Right atrium auricular region (tissue), 2 donors: Measurements from ENCODE around the gene TMPRSS4. TPM values are rescaled to one million over a fixed set of nuclear protein-coding genes. Genes with fewer than 3 reads are reported as not detected.

ENCODE experiments used
- DNase-seq: peaks from one replicate; pipeline ENCODE4 v3.0.0-alpha.2; 2019; ENCODE audit warnings: low spot score
- H3K27ac ChIP-seq, 2 donors: fragments of 200-600 bp; sonication (generic); 1 replicate in 1 of 2; 2 replicates in 1 of 2; pipeline ENCODE4 v1.5.1; 2016 to 2019
- H3K27me3 ChIP-seq, 2 donors: fragments of 200-600 bp; sonication (generic); one replicate each; pipeline versions ENCODE4 v1.5.1 to v1.6.0; 2017 to 2019
- H3K36me3 ChIP-seq: fragments of 200-600 bp; sonication (generic); one replicate; pipeline ENCODE4 v1.5.1; 2016
- H3K4me1 ChIP-seq, 2 donors: fragments of 200-600 bp; sonication (generic); one replicate each; pipeline versions ENCODE4 v1.5.1 to v1.6.0; 2017 to 2019
- H3K4me3 ChIP-seq, 2 donors: fragments of 200-600 bp; sonication (generic); 1 replicate in 1 of 2; 2 replicates in 1 of 2; pipeline ENCODE4 v1.5.1; 2017 to 2019; ENCODE audit warnings: mild to moderate bottlenecking in 1 of 2, moderate library complexity in 1 of 2
- H3K9me3 ChIP-seq, 2 donors: fragments of 200-600 bp; sonication (generic); one replicate each; pipeline ENCODE4 v1.5.1; 2019
- total RNA-seq, 2 donors: library from RNA; depleted of rRNA; stranded (reverse); fragments of >200 nt; gene quantifications; one replicate each; pipeline ENCODE4 v1.1.0, GENCODE V29; 2016
- TF ChIP-seq, protein P1 (sequence below), 2 donors: fragments of 200-600 bp; sonication (generic); IDR thresholded peaks; one replicate each; pipeline ENCODE4 v1.5.1; 2019; ENCODE audit warnings: antibody characterized with exemption in 2 of 2

The TMPRSS4 gene
- total RNA-seq, 2 donors from 2014 or later: not detected

DNA sequence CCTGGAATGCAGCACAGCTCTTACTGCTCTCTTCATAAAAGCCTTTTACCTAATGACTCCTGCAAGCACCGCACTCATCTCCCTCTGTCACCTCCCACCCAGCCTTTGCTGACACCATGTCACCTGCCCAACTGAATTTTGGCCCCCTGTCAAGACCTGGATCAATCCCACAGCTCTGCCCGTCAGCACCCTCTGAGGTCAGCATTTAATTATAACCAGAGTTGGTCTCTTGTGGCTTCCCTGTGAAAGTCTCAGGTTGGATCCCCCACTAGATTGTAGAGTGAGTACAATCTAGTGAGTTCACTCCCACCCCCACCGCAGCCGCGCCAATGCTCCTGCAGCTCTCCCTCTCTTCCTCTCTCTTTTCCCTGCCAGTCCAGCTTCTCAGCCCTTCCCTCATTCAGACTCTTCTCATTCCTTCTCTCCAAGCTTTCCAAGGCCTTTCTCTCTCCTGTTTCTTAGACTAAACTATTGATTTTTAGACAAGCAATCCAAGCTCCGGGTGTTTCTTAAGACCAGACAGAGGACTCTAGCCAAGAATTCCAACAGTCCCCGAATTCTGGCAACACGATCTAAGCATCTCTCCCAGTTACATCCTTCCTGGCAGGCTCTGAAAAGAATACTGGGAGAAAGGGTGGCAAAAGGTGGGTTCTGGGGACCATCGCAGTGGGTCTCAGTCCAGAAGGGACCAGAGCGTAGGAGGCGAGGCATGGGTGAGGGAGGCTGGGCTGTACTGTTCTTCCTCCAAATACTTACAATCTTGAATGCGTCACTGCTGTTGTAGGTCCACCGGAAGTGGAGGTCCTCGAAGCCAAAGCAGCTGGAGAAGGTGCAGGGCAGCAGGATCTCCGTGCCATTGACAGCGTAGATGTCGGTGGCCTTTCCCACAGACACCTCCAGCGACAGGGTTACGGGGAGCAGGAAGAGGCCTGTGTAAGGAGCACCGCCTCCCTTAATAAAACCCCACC lies 67.7 kb downstream of the TMPRSS4 start:
- Histone ChIP-seq H3K4me3 (peak overlapping the region in 1 of 2 donors; percentile 69), H3K27me3 (no peaks in the 10 kb centered on the region), H3K27ac (peak overlapping the region; percentile 25 to 76), H3K36me3 (no peaks in the 10 kb centered on the region), H3K4me1 (peaks cover 0 to 30% of the 10 kb centered on the region in 2 donors), H3K9me3 (no peaks in the 10 kb centered on the region)
- DNase-seq: no peak
- TF ChIP-seq, protein P1, sequence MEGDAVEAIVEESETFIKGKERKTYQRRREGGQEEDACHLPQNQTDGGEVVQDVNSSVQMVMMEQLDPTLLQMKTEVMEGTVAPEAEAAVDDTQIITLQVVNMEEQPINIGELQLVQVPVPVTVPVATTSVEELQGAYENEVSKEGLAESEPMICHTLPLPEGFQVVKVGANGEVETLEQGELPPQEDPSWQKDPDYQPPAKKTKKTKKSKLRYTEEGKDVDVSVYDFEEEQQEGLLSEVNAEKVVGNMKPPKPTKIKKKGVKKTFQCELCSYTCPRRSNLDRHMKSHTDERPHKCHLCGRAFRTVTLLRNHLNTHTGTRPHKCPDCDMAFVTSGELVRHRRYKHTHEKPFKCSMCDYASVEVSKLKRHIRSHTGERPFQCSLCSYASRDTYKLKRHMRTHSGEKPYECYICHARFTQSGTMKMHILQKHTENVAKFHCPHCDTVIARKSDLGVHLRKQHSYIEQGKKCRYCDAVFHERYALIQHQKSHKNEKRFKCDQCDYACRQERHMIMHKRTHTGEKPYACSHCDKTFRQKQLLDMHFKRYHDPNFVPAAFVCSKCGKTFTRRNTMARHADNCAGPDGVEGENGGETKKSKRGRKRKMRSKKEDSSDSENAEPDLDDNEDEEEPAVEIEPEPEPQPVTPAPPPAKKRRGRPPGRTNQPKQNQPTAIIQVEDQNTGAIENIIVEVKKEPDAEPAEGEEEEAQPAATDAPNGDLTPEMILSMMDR (IDR thresholded peaks at IDR 0.05): no peak

DNA sequence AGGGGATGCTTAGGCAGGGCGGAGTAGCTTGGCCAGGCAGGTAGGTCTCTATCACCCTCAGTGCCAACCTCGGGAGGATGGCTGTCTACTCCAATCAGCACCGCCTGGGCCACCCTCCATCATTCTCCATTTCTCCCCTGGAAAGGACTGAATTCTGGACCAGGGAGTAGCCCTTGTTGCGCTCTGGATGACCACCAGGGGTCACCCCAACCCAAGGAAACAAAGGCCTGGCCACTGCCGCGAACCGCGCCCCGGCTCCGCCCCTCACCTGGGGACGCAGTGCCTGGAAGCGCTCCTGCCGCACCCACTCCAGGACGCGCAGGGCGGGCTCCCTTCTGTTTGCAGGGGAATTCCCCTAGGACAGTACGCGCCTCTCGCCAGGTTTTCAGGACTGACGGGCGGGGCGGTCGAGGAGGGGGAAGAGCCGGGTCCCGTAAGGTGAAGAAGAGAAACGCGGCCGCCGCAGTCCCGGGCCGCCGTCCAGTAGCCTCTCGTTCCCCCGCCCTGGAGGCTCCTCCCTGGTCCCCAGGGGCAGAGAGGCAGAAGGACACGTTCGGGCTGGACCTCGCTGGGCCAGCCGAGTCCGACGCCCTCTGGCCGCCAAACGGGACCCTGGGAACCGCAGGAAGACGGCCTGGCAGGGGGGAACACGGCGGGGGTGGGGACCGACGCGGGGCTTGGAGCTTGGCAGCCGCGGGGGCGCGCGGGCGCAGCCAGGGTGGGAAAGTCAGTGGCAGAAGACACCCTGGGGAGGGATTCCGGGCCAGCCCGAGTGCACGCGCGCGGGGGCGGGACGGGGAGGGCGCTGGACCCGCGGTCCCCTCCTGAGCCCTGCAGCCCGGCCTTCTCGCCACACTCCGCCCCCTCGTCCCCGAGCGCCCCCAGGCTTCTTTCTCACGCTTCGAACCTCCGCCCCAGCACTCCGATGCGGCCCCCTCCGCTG lies 68.7 kb downstream of the TMPRSS4 start:
- DNase-seq: peak; percentile 80
- Histone ChIP-seq H3K36me3 (no peaks in the 10 kb centered on the region), H3K27ac (peak overlapping the region; percentile 61 to 76), H3K9me3 (no peaks in the 10 kb centered on the region), H3K4me1 (peaks cover 0 to 30% of the 10 kb centered on the region in 2 donors), H3K27me3 (no peaks in the 10 kb centered on the region), H3K4me3 (peak overlapping the region; percentile 35 to 69)
- TF ChIP-seq, protein P1 (IDR thresholded peaks at IDR 0.05): peak; percentile 75 to 91

DNA sequence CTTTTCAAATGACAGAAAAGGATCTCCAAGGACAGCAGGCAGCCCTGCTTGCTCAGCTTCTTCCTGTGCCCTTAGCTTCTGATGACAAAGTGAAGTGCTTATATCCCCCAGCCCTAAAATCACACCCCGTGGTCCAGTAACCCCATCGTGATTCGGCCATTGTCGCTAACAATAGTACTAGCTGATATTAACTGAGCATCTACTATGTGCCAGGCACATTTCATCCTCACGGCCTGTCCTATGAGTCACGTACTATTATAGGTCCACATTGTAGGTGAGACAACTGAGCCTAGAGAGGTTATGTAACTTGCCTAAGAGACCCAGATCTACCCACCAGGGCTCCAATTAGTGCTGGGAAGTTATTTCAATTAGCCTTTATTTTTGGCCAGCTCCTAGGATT lies 69.7 kb downstream of the TMPRSS4 start:
- no peaks in the 10 kb centered on the region for H3K27me3 ChIP-seq
- TF ChIP-seq, protein P1 (IDR thresholded peaks at IDR 0.05): no peak
- H3K4me1 ChIP-seq: peaks cover 0 to 30% of the 10 kb centered on the region in 2 donors
- no peak for DNase-seq
- peak overlapping the region; percentile 61 to 76 for H3K27ac ChIP-seq
- H3K4me3 ChIP-seq: no peak overlapping the region
- H3K9me3 ChIP-seq: no peaks in the 10 kb centered on the region
- H3K36me3 ChIP-seq: no peaks in the 10 kb centered on the region

DNA sequence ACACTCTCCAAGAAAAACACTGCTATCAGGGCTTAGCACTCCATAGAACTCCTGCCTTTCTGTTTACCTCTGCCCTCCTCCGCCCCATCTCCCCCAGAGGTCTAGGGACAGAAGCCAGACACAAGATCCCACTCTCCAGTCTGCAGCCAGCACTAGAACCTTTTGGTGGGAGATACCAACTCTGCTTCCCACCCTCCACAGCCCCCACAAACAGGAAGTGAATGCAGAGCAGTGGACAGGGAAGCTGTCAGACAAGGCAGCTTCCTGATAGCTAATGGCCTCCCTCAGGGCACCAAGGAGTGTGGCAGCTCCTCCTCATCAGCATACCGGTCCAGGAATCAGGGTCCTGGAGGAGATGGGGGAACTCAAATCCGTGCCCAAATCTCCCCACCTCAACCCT lies 70.6 kb downstream of the TMPRSS4 start:
- DNase-seq: no peak
- H3K27me3 ChIP-seq: no peaks in the 10 kb centered on the region
- H3K36me3 ChIP-seq: no peaks in the 10 kb centered on the region
- H3K4me1 ChIP-seq: peaks cover 0 to 37% of the 10 kb centered on the region in 2 donors
- H3K27ac ChIP-seq: no peak overlapping the region
- H3K9me3 ChIP-seq: no peaks in the 10 kb centered on the region
- no peak overlapping the region for H3K4me3 ChIP-seq
- TF ChIP-seq, protein P1 (IDR thresholded peaks at IDR 0.05): no peak

DNA sequence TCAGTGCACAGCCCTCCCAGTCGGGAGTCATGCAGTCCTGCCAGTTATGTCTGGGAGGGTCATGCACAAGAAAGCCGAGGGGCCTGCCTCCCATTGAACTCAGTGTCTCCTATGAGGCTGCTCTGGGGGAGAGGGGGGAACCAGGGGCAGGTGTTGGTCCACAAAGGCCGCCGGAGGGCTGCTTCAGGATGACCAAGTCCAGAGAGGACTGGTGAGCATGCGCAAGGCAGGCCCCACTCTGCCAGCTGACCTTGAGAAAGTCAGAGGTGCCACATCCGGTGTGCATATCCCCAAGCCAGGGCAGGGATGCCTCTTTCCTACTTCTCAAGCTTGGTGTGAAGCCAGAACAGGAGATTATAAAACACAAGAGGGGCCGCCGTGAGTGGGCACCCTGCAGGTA lies 71.4 kb downstream of the TMPRSS4 start:
- H3K27ac ChIP-seq: peak overlapping the region in 1 of 2 donors; percentile 25
- H3K9me3 ChIP-seq: no peaks in the 10 kb centered on the region
- H3K27me3 ChIP-seq: no peaks in the 10 kb centered on the region
- H3K36me3 ChIP-seq: no peaks in the 10 kb centered on the region
- no peak for DNase-seq
- H3K4me3 ChIP-seq: no peak overlapping the region
- TF ChIP-seq, protein P1 (IDR thresholded peaks at IDR 0.05): no peak
- H3K4me1 ChIP-seq: peaks cover 0 to 37% of the 10 kb centered on the region in 2 donors
